ENCODE data around the gene KRT38. TPM values are rescaled to one million over a fixed set of nuclear protein-coding genes. Genes with fewer than 3 reads are reported as not detected.

The KRT38 gene
- not detected for total RNA-seq
- polyA plus RNA-seq: under 1 TPM in 1 of 3 donors, not detected in 2; 0.03 TPM
- long read RNA-seq, donor 1: 0 reads
- long read RNA-seq, donor 2: 0 reads

DNA sequence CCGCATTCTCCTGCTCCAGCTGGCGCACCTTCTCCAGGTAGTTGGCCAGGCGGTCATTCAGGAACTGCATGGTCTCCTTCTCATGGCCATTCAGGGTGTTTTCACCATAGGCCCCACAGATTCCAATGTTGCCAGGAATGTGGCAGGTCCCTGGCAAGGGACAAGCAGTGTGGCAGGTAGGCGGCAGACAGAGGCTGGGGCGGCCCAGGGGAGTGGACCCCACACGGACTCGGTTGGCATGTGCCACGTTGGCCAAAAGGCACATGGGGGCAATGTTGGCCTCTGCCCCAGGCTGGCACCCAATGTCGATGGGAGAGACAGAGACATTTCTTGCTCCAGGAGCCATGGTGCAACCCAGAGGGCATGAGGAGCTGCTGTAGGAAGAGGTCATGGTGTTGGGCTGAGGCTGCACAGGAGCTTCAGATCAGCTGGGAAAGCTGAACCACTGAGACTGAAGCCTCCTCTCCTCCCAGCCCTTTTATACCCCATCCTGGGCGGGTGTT is at the start of gene KRT38:
KRT38 (minus strand) TSS at position 453 of the 503 bp plus-strand sequence; CDS start at position 391, 62 bp downstream.
- H3K27ac ChIP-seq: no peak within 1 kb of the TSS
- H3K9me3 ChIP-seq: no peaks in the 10 kb centered on the region
- no peaks in the 10 kb centered on the region for H3K4me1 ChIP-seq
- TF ChIP-seq, protein P1, sequence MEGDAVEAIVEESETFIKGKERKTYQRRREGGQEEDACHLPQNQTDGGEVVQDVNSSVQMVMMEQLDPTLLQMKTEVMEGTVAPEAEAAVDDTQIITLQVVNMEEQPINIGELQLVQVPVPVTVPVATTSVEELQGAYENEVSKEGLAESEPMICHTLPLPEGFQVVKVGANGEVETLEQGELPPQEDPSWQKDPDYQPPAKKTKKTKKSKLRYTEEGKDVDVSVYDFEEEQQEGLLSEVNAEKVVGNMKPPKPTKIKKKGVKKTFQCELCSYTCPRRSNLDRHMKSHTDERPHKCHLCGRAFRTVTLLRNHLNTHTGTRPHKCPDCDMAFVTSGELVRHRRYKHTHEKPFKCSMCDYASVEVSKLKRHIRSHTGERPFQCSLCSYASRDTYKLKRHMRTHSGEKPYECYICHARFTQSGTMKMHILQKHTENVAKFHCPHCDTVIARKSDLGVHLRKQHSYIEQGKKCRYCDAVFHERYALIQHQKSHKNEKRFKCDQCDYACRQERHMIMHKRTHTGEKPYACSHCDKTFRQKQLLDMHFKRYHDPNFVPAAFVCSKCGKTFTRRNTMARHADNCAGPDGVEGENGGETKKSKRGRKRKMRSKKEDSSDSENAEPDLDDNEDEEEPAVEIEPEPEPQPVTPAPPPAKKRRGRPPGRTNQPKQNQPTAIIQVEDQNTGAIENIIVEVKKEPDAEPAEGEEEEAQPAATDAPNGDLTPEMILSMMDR (IDR thresholded peaks at IDR 0.05): no peak
- DNase-seq (no peak), ATAC-seq (no peak)
- peaks cover 0 to 4% (median 3%) of the 10 kb centered on the region in 3 donors for H3K27me3 ChIP-seq (ENCODE audit: insufficient read depth in 3 of 3, low read length in 2 of 3)
- 89 to 94% (median 92%) methylated on average over 9 to 10 of the region's 10 CpGs for WGBS, 3 donors
- H3K36me3 ChIP-seq (ENCODE audit: insufficient read depth in 1 of 2, low read depth in 1 of 2): no peaks in the 10 kb centered on the region
- intact Hi-C loops (cut with DNase I): no loop called here
- no peak within 1 kb of the TSS for H3K4me3 ChIP-seq

DNA sequence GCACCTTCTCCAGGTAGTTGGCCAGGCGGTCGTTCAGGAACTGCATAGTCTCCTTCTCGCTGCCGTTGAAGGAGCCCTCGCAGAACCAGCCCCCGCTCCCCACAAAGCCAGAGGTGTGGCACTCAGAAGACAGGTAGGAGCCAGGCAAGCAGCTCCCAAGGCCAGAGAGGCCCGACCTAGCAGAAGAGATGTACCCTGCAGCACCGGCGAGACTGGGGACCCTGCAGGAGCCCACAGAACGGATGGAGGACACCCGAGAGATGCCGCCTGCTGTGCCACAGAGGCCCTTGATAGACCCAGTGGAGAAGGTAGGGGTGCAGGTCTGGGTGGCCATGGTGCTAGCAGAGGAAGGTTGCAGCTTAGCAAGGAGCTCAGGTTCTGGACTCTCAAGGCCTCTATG is 48.7 kb upstream of the KRT38 start, which contains the start of gene KRT36:
KRT36 (minus strand) TSS at position 380 of the 400 bp plus-strand sequence; CDS start at position 334, 46 bp downstream.
- no peaks in the 10 kb centered on the region for H3K9me3 ChIP-seq
- no peak within 1 kb of the TSS for H3K27ac ChIP-seq
- H3K27me3 ChIP-seq (ENCODE audit: insufficient read depth in 3 of 3, low read length in 2 of 3): peaks cover 0 to 4% (median 0%) of the 10 kb centered on the region in 3 donors
- TF ChIP-seq, protein P1 (IDR thresholded peaks at IDR 0.05): no peak
- no peak for DNase-seq
- no peaks in the 10 kb centered on the region for H3K36me3 ChIP-seq (ENCODE audit: insufficient read depth in 1 of 2, low read depth in 1 of 2)
- H3K4me3 ChIP-seq: no peak within 1 kb of the TSS
- no peak for ATAC-seq
- intact Hi-C loops (cut with DNase I): no loop called here
- no peaks in the 10 kb centered on the region for H3K4me1 ChIP-seq
- WGBS, 3 donors: 92 to 97% (median 94%) methylated on average over 12 of the region's 12 CpGs

DNA sequence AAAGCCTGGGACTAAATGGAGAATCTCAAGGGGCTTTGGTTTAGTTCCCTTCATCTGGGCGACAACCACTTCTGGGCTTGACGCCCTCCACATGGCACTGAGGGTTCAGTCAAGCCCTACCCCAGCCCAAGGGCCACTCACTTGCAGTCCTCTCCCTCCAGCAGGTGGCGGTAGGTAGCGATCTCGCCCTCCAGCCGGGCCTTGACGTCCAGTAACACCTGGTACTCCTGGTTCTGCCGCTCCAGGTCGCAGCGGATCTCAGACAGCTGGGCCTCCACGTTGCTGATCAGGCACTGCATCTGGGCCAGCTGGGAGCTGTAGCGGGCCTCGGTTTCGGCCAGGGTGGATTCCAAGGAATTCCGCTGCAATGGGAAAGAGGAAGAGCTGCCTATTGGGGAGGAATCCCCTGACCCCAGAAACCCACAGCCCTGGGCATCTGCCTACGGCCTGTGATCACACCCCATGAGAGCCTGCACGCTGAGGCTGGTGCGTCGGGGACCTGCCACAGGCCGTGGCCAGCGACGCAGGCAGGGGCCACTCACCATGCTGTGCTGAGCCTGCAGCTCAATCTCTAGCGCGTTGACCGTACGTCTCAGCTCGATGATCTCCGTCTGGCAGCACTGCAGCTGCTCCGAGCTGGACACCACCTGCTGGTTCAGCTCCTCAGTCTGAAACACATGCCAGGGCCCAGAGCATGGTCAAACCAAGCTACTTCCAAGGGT is 46.2 kb upstream of the KRT38 start:
- intact Hi-C loops (cut with DNase I): no loop called here
- Histone ChIP-seq H3K36me3 (ENCODE audit: insufficient read depth in 1 of 2, low read depth in 1 of 2) (no peaks in the 10 kb centered on the region), H3K4me3 (no peak overlapping the region), H3K27me3 (ENCODE audit: insufficient read depth in 3 of 3, low read length in 2 of 3) (peaks cover 0 to 4% (median 0%) of the 10 kb centered on the region in 3 donors), H3K27ac (no peak overlapping the region), H3K4me1 (no peaks in the 10 kb centered on the region), H3K9me3 (no peaks in the 10 kb centered on the region)
- WGBS, 3 donors: 43 to 51% (median 51%) methylated on average over 29 of the region's 29 CpGs
- ATAC-seq (peak in 1 of 4 donors; percentile 38), DNase-seq (no peak)
- TF ChIP-seq, protein P1 (IDR thresholded peaks at IDR 0.05): peak; percentile 21

DNA sequence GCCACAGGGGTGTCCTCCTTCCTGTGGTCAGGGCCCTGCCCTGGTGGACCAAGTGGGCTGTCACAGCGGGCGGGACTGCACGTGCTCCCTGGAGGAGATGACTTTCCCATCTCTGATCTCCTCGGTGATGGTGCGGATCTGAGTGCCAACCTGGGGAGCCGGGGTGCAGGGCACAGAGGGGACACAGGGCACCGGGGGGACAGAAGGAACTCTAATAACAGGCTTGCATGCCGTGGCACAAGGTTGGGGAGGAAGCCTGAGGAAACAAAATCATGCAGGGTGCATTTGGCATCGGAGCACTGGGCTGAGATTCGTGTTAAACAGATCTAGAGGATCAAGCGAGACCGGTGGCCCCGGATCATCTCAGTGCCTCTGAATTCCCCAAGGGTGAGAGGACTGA is 45.5 kb upstream of the KRT38 start:
- H3K4me3 ChIP-seq: no peak overlapping the region
- intact Hi-C loops (cut with DNase I): no loop called here
- no peak for ATAC-seq

More for the DNA sequence above, 45.5 kb upstream of the KRT38 start:
- WGBS, 3 donors: 89 to 92% (median 90%) methylated on average over 13 of the region's 13 CpGs
- Histone ChIP-seq H3K9me3 (no peaks in the 10 kb centered on the region), H3K4me1 (no peaks in the 10 kb centered on the region), H3K27me3 (ENCODE audit: insufficient read depth in 3 of 3, low read length in 2 of 3) (peaks cover 0 to 4% (median 0%) of the 10 kb centered on the region in 3 donors), H3K27ac (no peak overlapping the region), H3K36me3 (ENCODE audit: insufficient read depth in 1 of 2, low read depth in 1 of 2) (no peaks in the 10 kb centered on the region)
- DNase-seq: no peak
- TF ChIP-seq, protein P1 (IDR thresholded peaks at IDR 0.05): no peak
